Activated CD8-positive, alpha-beta T cell treated with anti-CD3 and anti-CD28 coated beads for 36 hours (primary cell): ENCODE data around the gene TOP1. TPM values are rescaled to one million over a fixed set of nuclear protein-coding genes. Genes with fewer than 3 reads are reported as not detected.

Source experiments
- ATAC-seq: fragments of 200-7000 bp; cut with Tn5 transposase; one replicate; pipeline ENCODE4 v1.10.0; 2021; ENCODE audit warnings: mild to moderate bottlenecking, moderate library complexity
- CTCF ChIA-PET: fragments of 350-600 bp; sonication (Branson Sonifier 250); formaldehyde crosslinking; loops from one replicate; lab custom pipeline; 2021; ENCODE audit warnings: antibody characterized with exemption; lab: Charles Lee
- POLR2A ChIA-PET: fragments of 350-600 bp; sonication (Branson Sonifier 250); formaldehyde crosslinking; loops from one replicate; lab custom pipeline; 2021; ENCODE audit warnings: antibody characterized with exemption; lab: Charles Lee
- DNase-seq: peaks from one replicate; pipeline ENCODE4 v3.0.0-alpha.2; 2020
- H3K27ac Mint-ChIP-seq: one replicate; pipeline ENCODE4 v1.8.0; 2021; ENCODE audit warnings: mild to moderate bottlenecking, mixed read lengths
- H3K27me3 Mint-ChIP-seq: one replicate; pipeline ENCODE4 v1.8.0; 2021; ENCODE audit warnings: mixed read lengths
- H3K36me3 Mint-ChIP-seq: one replicate; pipeline ENCODE4 v1.8.0; 2021; ENCODE audit warnings: low read depth, mixed read lengths
- H3K4me1 Mint-ChIP-seq: one replicate; pipeline ENCODE4 v1.8.0; 2021; ENCODE audit warnings: low read depth, mixed read lengths
- H3K4me3 Mint-ChIP-seq: one replicate; pipeline ENCODE4 v1.8.0; 2021; ENCODE audit warnings: mild to moderate bottlenecking, moderate library complexity, mixed read lengths
- H3K9me3 Mint-ChIP-seq: one replicate; pipeline ENCODE4 v1.8.0; 2021; ENCODE audit warnings: mixed read lengths
- intact Hi-C: fragments of 100-400 bp; cut with micrococcal nuclease; formaldehyde crosslinking; loops from one replicate; pipeline ENCODE4 v1.10.0; 2022
- total RNA-seq, 2 experiments: library from RNA; stranded (reverse); gene quantifications; one replicate each; pipeline ENCODE4 v1.2.3, GENCODE V29; 2021
- TF ChIP-seq, protein P1 (sequence below): fragments of 200-600 bp; IDR thresholded peaks from one replicate; pipeline ENCODE4 v1.8.0; 2022; ENCODE audit warnings: antibody characterized with exemption, mild to moderate bottlenecking

The TOP1 gene
- total RNA-seq, 2 experiments from 2014 or later = 81.0 to 81.1 TPM

DNA sequence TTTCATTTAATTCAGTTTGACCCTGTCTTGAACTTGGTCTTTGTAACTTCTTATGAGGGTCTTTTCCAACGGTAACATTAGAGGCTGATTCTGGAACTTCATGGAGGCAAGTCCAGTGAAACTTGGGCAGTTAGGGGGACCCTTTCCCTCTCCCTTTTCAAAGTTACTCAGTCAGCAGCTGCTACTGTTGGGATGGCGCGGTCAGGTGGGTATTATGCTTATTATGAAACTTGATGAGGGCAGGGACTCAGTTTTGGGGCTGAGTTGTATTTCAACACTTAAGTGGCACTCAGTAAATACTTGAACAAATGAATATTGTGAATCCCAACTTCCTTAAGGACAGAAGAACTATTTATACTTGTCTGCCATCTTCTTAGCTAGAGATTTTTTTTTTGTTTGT, 20.8 kb downstream of the TOP1 start:
- H3K36me3 Mint-ChIP-seq = peaks cover 36% of the 10 kb centered on the region
- CTCF ChIA-PET = interaction anchor here (0.8 to 2.2 kb wide), 6 partner anchors 14 to 86 kb away, joined by 3 to 10 read pairs (median 4); no protein-coding TSS in a partner anchor
- H3K9me3 Mint-ChIP-seq = peaks cover 12% of the 10 kb centered on the region
- TF ChIP-seq, protein P1, sequence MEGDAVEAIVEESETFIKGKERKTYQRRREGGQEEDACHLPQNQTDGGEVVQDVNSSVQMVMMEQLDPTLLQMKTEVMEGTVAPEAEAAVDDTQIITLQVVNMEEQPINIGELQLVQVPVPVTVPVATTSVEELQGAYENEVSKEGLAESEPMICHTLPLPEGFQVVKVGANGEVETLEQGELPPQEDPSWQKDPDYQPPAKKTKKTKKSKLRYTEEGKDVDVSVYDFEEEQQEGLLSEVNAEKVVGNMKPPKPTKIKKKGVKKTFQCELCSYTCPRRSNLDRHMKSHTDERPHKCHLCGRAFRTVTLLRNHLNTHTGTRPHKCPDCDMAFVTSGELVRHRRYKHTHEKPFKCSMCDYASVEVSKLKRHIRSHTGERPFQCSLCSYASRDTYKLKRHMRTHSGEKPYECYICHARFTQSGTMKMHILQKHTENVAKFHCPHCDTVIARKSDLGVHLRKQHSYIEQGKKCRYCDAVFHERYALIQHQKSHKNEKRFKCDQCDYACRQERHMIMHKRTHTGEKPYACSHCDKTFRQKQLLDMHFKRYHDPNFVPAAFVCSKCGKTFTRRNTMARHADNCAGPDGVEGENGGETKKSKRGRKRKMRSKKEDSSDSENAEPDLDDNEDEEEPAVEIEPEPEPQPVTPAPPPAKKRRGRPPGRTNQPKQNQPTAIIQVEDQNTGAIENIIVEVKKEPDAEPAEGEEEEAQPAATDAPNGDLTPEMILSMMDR = no peak
- no peak for DNase-seq
- peaks cover 88% of the 10 kb centered on the region for H3K4me1 Mint-ChIP-seq
- H3K27ac Mint-ChIP-seq = peak overlapping the region; percentile 87
- intact Hi-C loops = loop anchor here (5.0 kb wide), 1 partner anchor 33 kb away; no protein-coding TSS in a partner anchor
- ATAC-seq = no peak
- no peaks in the 10 kb centered on the region for H3K27me3 Mint-ChIP-seq
- H3K4me3 Mint-ChIP-seq = no peak overlapping the region
- POLR2A ChIA-PET = interaction anchor here (0.5 to 1.5 kb wide), 4 partner anchors 9 to 21 kb away, joined by 3 to 5 read pairs (median 4); no protein-coding TSS in a partner anchor

DNA sequence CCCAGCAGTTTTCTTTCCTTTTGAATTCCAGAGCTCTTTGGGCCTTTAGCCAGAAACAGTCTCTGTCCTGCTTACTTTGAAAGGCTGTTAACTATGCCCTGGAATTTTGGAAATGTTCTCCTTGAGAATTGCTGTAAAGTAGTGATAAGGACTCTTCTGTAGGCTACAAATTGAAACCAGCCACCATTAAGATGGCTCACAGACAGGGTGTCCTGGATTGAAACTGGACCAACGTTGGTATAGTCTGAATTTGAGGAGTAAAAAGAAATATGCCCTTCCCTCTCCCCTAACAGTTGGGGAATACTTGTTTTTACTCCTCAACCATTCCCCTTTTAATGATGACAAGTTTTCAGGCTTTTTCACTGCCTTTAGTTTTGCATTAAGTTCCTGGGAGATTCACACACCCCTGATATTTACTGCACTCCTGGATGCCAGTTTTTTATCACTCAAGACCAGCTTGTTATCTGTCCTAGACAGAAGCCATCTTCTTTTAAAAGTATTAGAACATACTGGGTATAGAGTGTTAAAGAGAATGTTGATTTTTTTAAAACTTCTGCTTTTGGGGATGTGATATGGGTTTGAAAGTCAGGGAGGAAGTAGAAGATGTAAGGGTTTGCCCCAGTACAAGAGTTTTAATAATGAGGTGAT, 21.9 kb downstream of the TOP1 start:
- intact Hi-C loops = no loop called here
- POLR2A ChIA-PET = interaction anchor here (1.0 to 1.5 kb wide), 4 partner anchors 8 to 12 kb away, joined by 3 to 5 read pairs (median 4); no protein-coding TSS in a partner anchor
- no peak overlapping the region for H3K4me3 Mint-ChIP-seq

DNA sequence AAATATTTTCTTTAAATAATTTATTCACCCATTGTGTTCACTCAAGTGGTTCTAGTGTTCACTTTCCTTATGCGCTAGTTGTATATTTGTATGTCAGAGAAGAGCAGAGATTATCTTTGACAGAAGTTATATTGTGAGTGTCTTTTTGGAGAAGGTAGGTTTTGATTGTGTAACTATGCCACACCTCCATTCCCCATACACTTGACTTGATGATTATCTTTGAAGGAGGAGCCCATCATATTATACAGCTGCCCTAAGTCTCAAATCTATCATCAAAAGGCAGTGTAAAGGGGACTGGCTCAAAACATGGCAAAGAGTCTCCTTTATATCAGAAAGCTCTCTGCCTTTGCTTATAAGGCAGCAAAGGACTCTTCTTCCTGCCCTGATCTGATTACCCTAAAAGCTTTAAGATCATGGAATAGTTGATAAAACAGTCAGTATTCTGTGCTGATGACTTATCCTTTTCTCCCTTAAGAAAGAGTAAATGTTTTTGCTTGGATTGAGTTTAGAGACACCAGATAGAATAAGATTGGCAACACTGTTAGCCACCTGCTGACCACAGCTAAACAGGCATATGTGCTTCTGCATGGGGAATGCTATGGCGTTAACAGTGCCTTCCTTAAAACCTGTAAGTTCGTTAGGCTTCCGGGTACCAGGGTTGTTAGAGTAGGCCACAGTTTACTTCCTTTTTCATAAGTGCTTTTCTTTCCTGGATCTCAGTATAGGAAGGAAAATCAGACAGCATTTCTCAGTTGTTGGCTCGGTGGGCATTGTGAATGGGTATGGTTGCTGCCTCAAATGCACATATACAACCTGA, 22.6 kb downstream of the TOP1 start:
- H3K4me3 Mint-ChIP-seq = peak overlapping the region; percentile 3
- CTCF ChIA-PET = interaction anchor here (1.2 to 2.0 kb wide), 5 partner anchors 15 to 65 kb away, joined by 3 to 12 read pairs (median 5); no protein-coding TSS in a partner anchor
- POLR2A ChIA-PET = interaction anchor here (1.4 to 1.5 kb wide), 2 partner anchors 10 to 39 kb away, joined by 3 to 5 read pairs; no protein-coding TSS in a partner anchor
- H3K4me1 Mint-ChIP-seq = peaks cover 90% of the 10 kb centered on the region
- peak overlapping the region; percentile 78 for H3K27ac Mint-ChIP-seq
- peaks cover 50% of the 10 kb centered on the region for H3K36me3 Mint-ChIP-seq
- intact Hi-C loops = no loop called here
- DNase-seq = no peak
- H3K27me3 Mint-ChIP-seq = no peaks in the 10 kb centered on the region
- H3K9me3 Mint-ChIP-seq = peaks cover 12% of the 10 kb centered on the region
- ATAC-seq = no peak
- TF ChIP-seq, protein P1 = no peak

More for the DNA sequence above, 21.9 kb downstream of the TOP1 start:
- Mint-ChIP-seq H3K27me3 (no peaks in the 10 kb centered on the region), H3K36me3 (peaks cover 45% of the 10 kb centered on the region), H3K27ac (peak overlapping the region; percentile 78), H3K9me3 (peaks cover 12% of the 10 kb centered on the region), H3K4me1 (peaks cover 90% of the 10 kb centered on the region)
- TF ChIP-seq, protein P1 = no peak
- CTCF ChIA-PET = interaction anchor here (1.4 to 2.2 kb wide), 6 partner anchors 15 to 65 kb away, joined by 4 to 12 read pairs (median 6); no protein-coding TSS in a partner anchor
- ATAC-seq = no peak
- no peak for DNase-seq

DNA sequence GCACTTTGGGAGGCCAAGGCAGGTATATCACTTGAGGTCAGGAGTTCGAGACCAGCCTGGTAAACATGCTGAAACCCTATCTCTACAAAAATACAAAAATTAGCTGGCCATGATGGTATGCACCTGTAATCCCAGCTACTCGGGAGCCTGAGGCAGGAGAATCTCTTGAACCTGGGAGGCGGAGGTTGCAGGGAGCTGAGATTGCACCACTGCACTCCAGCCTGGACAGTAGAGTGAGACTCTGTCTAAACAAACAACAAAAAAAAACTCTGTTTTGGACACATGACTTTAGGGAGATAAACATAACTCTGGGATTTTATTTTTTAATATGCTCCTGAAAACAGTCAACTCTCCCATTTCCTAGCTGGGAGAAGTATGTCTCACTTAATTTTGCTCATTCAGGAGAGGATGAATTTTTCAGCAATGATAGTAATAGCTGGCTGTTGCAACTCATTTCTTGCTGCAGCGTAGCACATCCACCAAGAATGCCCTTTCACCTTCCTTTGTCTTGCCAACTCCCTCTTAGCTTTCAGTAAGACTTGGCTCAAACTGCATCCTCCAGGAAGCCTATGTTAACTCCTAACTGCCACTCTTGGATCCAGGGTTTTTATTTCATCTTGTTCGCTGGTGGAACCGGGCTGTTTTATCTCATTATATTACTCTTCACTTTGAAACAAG, 24.3 kb downstream of the TOP1 start:
- no peak for ATAC-seq
- Mint-ChIP-seq H3K4me1 (peaks cover 82% of the 10 kb centered on the region), H3K36me3 (peaks cover 56% of the 10 kb centered on the region), H3K4me3 (no peak overlapping the region), H3K9me3 (peaks cover 12% of the 10 kb centered on the region), H3K27ac (no peak overlapping the region), H3K27me3 (no peaks in the 10 kb centered on the region)
- TF ChIP-seq, protein P1 = no peak
- DNase-seq = no peak
- ChIA-PET POLR2A (interaction anchor here (0.8 to 1.5 kb wide), 2 partner anchors 18 to 41 kb away, joined by 3 read pairs; no protein-coding TSS in a partner anchor), CTCF (interaction anchor here (0.7 to 1.8 kb wide), 4 partner anchors 9 to 90 kb away, joined by 3 to 12 read pairs (median 4); no protein-coding TSS in a partner anchor)
- intact Hi-C loops = no loop called here
